ENCODE measurements around the gene KIF5C. TPM values are rescaled to one million over a fixed set of nuclear protein-coding genes. Genes with fewer than 3 reads are reported as not detected.

KIF5C gene
- total and polyA plus RNA-seq, 2 experiments from 2014 or later, result 45.0 to 49.1 TPM

GRCh38 chr2:148913492-148913891, 38.5 kb downstream of the KIF5C start:
- Mint-ChIP-seq H3K36me3 (ENCODE audit: low read depth) (peaks cover 7% of the 10 kb centered on the region), H3K9me3 (peaks cover 6% of the 10 kb centered on the region; the same call in 2 of the 3 replicates), H3K4me3 (no peak overlapping the region), H3K27ac (no peak overlapping the region), H3K27me3 (ENCODE audit: insufficient read depth, low read depth, poor library complexity) (peaks cover 12% of the 10 kb centered on the region), H3K4me1 (peaks cover 10% of the 10 kb centered on the region)
- H3K27ac ChIP-seq (ENCODE audit: low read depth), result no peak overlapping the region
- H3K79me2 ChIP-seq (replicated peaks; ENCODE audit: insufficient read depth), result peaks cover 71% of the 10 kb centered on the region
- no peaks in the 10 kb centered on the region for H3F3A ChIP-seq (replicated peaks; ENCODE audit: low read depth)
- H2AFZ ChIP-seq, result no peak overlapping the region
- no peaks in the 10 kb centered on the region for H3K4me1 ChIP-seq (ENCODE audit: insufficient read depth)
- H3K9me2 ChIP-seq (ENCODE audit: insufficient read depth), result 0 out of 2 replicates have a peak, but pooled peaks cover 8% of the 10 kb centered on the region
- H3K36me3 ChIP-seq (ENCODE audit: insufficient read depth), result no peaks in the 10 kb centered on the region
- no peak overlapping the region for H3K4me3 ChIP-seq
- TF ChIP-seq EZH2 (IDR thresholded peaks at IDR 0.05; ENCODE audit: low read depth, unreplicated experiment) (no peak), CREB1 (CRISPR knock-in tag; IDR thresholded peaks at IDR 0.05; ENCODE audit: low read depth) (no peak), ZNF331 (CRISPR knock-in tag; IDR thresholded peaks at IDR 0.05; ENCODE audit: low read depth) (no peak)
- ATAC-seq, result no peak
- no peak overlapping the region for H3K4me2 ChIP-seq
- no peaks in the 10 kb centered on the region for H3K27me3 ChIP-seq (ENCODE audit: insufficient read depth)
- peaks cover 11% of the 10 kb centered on the region for H4K20me1 ChIP-seq (replicated peaks; ENCODE audit: insufficient read depth)
- no peak for DNase-seq (ENCODE audit: low spot score)

GRCh38 chr2:148914463-148914862, 39.4 kb downstream of the KIF5C start:
- no peak overlapping the region for H3K27ac Mint-ChIP-seq
- 0 out of 2 replicates have a peak, but pooled peaks cover 8% of the 10 kb centered on the region for H3K9me2 ChIP-seq (ENCODE audit: insufficient read depth)
- H3K36me3 Mint-ChIP-seq (ENCODE audit: low read depth), result peaks cover 11% of the 10 kb centered on the region
- peaks cover 11% of the 10 kb centered on the region; the same call in 2 of the 3 replicates for H3K9me3 Mint-ChIP-seq
- peaks cover 77% of the 10 kb centered on the region for H3K79me2 ChIP-seq (replicated peaks; ENCODE audit: insufficient read depth)
- no peak overlapping the region for H3K4me3 ChIP-seq
- no peaks in the 10 kb centered on the region for H3K4me1 ChIP-seq (ENCODE audit: insufficient read depth)
- no peak overlapping the region for H3K4me3 Mint-ChIP-seq
- no peak overlapping the region for H3K27ac ChIP-seq (ENCODE audit: low read depth)
- H3K27me3 Mint-ChIP-seq (ENCODE audit: insufficient read depth, low read depth, poor library complexity), result peaks cover 9% of the 10 kb centered on the region
- H4K20me1 ChIP-seq (replicated peaks; ENCODE audit: insufficient read depth), result peaks cover 11% of the 10 kb centered on the region
- no peaks in the 10 kb centered on the region for H3K36me3 ChIP-seq (ENCODE audit: insufficient read depth)
- peaks cover 2% of the 10 kb centered on the region; the same call in 2 of the 3 replicates for H3K4me1 Mint-ChIP-seq
- no peak overlapping the region for H2AFZ ChIP-seq
- no peak for ATAC-seq
- no peaks in the 10 kb centered on the region for H3F3A ChIP-seq (replicated peaks; ENCODE audit: low read depth)
- DNase-seq (ENCODE audit: low spot score), result no peak
- no peak overlapping the region for H3K4me2 ChIP-seq
- H3K27me3 ChIP-seq (ENCODE audit: insufficient read depth), result no peaks in the 10 kb centered on the region
- TF ChIP-seq CREB1 (CRISPR knock-in tag; IDR thresholded peaks at IDR 0.05; ENCODE audit: low read depth) (no peak), ZNF114 (CRISPR knock-in tag; IDR thresholded peaks at IDR 0.05) (no peak), CTCF (conservative IDR thresholded peaks at IDR 0.05; ENCODE audit: low read depth in 2 of 2) (no peak), EZH2phosphoT487 (IDR thresholded peaks at IDR 0.05; ENCODE audit: unreplicated experiment) (no peak), POLR2AphosphoS5 (IDR thresholded peaks at IDR 0.05; ENCODE audit: low read depth) (no peak), ZNF331 (CRISPR knock-in tag; IDR thresholded peaks at IDR 0.05; ENCODE audit: low read depth) (no peak), STAT1 (IDR thresholded peaks at IDR 0.05; ENCODE audit: unreplicated experiment) (no peak)
- TF ChIP-seq, protein P1, sequence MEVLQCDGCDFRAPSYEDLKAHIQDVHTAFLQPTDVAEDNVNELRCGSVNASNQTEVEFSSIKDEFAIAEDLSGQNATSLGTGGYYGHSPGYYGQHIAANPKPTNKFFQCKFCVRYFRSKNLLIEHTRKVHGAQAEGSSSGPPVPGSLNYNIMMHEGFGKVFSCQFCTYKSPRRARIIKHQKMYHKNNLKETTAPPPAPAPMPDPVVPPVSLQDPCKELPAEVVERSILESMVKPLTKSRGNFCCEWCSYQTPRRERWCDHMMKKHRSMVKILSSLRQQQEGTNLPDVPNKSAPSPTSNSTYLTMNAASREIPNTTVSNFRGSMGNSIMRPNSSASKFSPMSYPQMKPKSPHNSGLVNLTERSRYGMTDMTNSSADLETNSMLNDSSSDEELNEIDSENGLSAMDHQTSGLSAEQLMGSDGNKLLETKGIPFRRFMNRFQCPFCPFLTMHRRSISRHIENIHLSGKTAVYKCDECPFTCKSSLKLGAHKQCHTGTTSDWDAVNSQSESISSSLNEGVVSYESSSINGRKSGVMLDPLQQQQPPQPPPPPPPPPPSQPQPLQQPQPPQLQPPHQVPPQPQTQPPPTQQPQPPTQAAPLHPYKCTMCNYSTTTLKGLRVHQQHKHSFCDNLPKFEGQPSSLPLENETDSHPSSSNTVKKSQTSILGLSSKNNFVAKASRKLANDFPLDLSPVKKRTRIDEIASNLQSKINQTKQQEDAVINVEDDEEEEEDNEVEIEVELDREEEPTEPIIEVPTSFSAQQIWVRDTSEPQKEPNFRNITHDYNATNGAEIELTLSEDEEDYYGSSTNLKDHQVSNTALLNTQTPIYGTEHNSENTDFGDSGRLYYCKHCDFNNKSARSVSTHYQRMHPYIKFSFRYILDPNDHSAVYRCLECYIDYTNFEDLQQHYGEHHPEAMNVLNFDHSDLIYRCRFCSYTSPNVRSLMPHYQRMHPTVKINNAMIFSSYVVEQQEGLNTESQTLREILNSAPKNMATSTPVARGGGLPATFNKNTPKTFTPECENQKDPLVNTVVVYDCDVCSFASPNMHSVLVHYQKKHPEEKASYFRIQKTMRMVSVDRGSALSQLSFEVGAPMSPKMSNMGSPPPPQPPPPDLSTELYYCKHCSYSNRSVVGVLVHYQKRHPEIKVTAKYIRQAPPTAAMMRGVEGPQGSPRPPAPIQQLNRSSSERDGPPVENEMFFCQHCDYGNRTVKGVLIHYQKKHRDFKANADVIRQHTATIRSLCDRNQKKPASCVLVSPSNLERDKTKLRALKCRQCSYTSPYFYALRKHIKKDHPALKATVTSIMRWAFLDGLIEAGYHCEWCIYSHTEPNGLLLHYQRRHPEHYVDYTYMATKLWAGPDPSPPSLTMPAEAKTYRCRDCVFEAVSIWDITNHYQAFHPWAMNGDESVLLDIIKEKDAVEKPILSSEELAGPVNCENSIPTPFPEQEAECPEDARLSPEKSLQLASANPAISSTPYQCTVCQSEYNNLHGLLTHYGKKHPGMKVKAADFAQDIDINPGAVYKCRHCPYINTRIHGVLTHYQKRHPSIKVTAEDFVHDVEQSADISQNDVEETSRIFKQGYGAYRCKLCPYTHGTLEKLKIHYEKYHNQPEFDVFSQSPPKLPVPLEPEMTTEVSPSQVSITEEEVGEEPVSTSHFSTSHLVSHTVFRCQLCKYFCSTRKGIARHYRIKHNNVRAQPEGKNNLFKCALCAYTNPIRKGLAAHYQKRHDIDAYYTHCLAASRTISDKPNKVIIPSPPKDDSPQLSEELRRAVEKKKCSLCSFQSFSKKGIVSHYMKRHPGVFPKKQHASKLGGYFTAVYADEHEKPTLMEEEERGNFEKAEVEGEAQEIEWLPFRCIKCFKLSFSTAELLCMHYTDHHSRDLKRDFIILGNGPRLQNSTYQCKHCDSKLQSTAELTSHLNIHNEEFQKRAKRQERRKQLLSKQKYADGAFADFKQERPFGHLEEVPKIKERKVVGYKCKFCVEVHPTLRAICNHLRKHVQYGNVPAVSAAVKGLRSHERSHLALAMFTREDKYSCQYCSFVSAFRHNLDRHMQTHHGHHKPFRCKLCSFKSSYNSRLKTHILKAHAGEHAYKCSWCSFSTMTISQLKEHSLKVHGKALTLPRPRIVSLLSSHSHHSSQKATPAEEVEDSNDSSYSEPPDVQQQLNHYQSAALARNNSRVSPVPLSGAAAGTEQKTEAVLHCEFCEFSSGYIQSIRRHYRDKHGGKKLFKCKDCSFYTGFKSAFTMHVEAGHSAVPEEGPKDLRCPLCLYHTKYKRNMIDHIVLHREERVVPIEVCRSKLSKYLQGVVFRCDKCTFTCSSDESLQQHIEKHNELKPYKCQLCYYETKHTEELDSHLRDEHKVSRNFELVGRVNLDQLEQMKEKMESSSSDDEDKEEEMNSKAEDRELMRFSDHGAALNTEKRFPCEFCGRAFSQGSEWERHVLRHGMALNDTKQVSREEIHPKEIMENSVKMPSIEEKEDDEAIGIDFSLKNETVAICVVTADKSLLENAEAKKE (CRISPR knock-in tag; IDR thresholded peaks at IDR 0.05), result no peak
- TF ChIP-seq, protein P2, sequence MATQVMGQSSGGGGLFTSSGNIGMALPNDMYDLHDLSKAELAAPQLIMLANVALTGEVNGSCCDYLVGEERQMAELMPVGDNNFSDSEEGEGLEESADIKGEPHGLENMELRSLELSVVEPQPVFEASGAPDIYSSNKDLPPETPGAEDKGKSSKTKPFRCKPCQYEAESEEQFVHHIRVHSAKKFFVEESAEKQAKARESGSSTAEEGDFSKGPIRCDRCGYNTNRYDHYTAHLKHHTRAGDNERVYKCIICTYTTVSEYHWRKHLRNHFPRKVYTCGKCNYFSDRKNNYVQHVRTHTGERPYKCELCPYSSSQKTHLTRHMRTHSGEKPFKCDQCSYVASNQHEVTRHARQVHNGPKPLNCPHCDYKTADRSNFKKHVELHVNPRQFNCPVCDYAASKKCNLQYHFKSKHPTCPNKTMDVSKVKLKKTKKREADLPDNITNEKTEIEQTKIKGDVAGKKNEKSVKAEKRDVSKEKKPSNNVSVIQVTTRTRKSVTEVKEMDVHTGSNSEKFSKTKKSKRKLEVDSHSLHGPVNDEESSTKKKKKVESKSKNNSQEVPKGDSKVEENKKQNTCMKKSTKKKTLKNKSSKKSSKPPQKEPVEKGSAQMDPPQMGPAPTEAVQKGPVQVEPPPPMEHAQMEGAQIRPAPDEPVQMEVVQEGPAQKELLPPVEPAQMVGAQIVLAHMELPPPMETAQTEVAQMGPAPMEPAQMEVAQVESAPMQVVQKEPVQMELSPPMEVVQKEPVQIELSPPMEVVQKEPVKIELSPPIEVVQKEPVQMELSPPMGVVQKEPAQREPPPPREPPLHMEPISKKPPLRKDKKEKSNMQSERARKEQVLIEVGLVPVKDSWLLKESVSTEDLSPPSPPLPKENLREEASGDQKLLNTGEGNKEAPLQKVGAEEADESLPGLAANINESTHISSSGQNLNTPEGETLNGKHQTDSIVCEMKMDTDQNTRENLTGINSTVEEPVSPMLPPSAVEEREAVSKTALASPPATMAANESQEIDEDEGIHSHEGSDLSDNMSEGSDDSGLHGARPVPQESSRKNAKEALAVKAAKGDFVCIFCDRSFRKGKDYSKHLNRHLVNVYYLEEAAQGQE (IDR thresholded peaks at IDR 0.05; ENCODE audit: unreplicated experiment), result no peak

Measured in GM23338 (cell line).